Ectodermal cell (in vitro differentiated cells): Measurements from ENCODE around the gene ZER1.

Source experiments
- H3K27ac ChIP-seq: 2 replicates; pipeline ENCODE4 v1.7.0; 2013; ENCODE audit warnings: mild to moderate bottlenecking, low read depth, low read length; ENCODE audit not compliant: insufficient read depth, poor library complexity, severe bottlenecking
- H3K27me3 ChIP-seq: 2 replicates; pipeline ENCODE4 v1.7.0; 2013; ENCODE audit warnings: mild to moderate bottlenecking, low read length; ENCODE audit not compliant: insufficient read depth, control insufficient read depth, poor library complexity, severe bottlenecking
- H3K36me3 ChIP-seq: one replicate; pipeline ENCODE4 v1.7.0; 2013; ENCODE audit warnings: low read length; ENCODE audit not compliant: control insufficient read depth, insufficient read depth
- H3K4me1 ChIP-seq: one replicate; pipeline ENCODE4 v1.7.0; 2013; ENCODE audit warnings: low read length; ENCODE audit not compliant: control insufficient read depth, insufficient read depth
- H3K4me3 ChIP-seq: 2 replicates; pipeline ENCODE4 v1.7.0; 2013; ENCODE audit warnings: low read depth, low read length, control low read depth; ENCODE audit not compliant: insufficient read depth
- H3K9me3 ChIP-seq: 2 replicates; pipeline ENCODE4 v1.7.0; 2013; ENCODE audit warnings: mild to moderate bottlenecking, low read length, moderate library complexity; ENCODE audit not compliant: control insufficient read depth
- WGBS, 2 experiments: methylation state at CpG; one replicate each; pipeline ENCODE4 v1.1.7; 2013; ENCODE audit warnings: missing lambda C conversion rate in 2 of 2; 5-methylcytosine and 5-hydroxymethylcytosine counted together

The ZER1 gene

GRCh38 chr9:128684065-128684324, 87.7 kb downstream of the ZER1 start:
- Histone ChIP-seq H3K9me3 (no peaks in the 10 kb centered on the region), H3K27ac (peak overlapping the region; percentile 88), H3K36me3 (no peaks in the 10 kb centered on the region), H3K4me1 (peaks cover 23% of the 10 kb centered on the region), H3K27me3 (no peaks in the 10 kb centered on the region), H3K4me3 (peak overlapping the region; percentile 66)
- 0 to 2% methylated on average over 3 of the region's 3 CpGs for WGBS, 2 experiments

- Histone ChIP-seq H3K27me3 (no peaks in the 10 kb centered on the region), H3K9me3 (no peaks in the 10 kb centered on the region), H3K4me3 (peak overlapping the region; percentile 66), H3K36me3 (no peaks in the 10 kb centered on the region), H3K4me1 (peaks cover 23% of the 10 kb centered on the region), H3K27ac (peak overlapping the region; percentile 88)
- WGBS, 2 experiments, result 0 to 1% methylated on average over 21 of the region's 21 CpGs
These were observed 88.2 kb downstream of the ZER1 start for GRCh38 chr9:128683340-128684064.
